ENCODE measurements around the gene IL10RA. TPM values are rescaled to one million over a fixed set of nuclear protein-coding genes. Genes with fewer than 3 reads are reported as not detected.
A peak's percentile ranks its signal among the peaks of the same experiment; 100 is the strongest.

IL10RA gene
- total RNA-seq, 2 donors from 2014 or later, result 7.3 to 10.2 TPM

GRCh38 chr11:118003456-118003855, 17.3 kb downstream of the IL10RA start:
- intact Hi-C loops (cut with DNase I), result no loop called here
- Histone ChIP-seq H3K4me1 (no peaks in the 10 kb centered on the region), H3K27me3 (no peaks in the 10 kb centered on the region), H3K36me3 (replicated peaks in 1 of 2; ENCODE audit: insufficient read depth in 1 of 2, low read depth in 2 of 2) (no peaks in the 10 kb centered on the region), H3K9me3 (no peaks in the 10 kb centered on the region), H3K4me3 (no peak overlapping the region), H3K27ac (no peak overlapping the region)
- 64 to 68% methylated on average over 4 of the region's 4 CpGs for WGBS, 2 donors
- DNase-seq (no peak), ATAC-seq (no peak)
- TF ChIP-seq POLR2A (IDR thresholded peaks at IDR 0.05), result no peak
- TF ChIP-seq, protein P1, sequence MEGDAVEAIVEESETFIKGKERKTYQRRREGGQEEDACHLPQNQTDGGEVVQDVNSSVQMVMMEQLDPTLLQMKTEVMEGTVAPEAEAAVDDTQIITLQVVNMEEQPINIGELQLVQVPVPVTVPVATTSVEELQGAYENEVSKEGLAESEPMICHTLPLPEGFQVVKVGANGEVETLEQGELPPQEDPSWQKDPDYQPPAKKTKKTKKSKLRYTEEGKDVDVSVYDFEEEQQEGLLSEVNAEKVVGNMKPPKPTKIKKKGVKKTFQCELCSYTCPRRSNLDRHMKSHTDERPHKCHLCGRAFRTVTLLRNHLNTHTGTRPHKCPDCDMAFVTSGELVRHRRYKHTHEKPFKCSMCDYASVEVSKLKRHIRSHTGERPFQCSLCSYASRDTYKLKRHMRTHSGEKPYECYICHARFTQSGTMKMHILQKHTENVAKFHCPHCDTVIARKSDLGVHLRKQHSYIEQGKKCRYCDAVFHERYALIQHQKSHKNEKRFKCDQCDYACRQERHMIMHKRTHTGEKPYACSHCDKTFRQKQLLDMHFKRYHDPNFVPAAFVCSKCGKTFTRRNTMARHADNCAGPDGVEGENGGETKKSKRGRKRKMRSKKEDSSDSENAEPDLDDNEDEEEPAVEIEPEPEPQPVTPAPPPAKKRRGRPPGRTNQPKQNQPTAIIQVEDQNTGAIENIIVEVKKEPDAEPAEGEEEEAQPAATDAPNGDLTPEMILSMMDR (IDR thresholded peaks at IDR 0.05), result no peak

DNA sequence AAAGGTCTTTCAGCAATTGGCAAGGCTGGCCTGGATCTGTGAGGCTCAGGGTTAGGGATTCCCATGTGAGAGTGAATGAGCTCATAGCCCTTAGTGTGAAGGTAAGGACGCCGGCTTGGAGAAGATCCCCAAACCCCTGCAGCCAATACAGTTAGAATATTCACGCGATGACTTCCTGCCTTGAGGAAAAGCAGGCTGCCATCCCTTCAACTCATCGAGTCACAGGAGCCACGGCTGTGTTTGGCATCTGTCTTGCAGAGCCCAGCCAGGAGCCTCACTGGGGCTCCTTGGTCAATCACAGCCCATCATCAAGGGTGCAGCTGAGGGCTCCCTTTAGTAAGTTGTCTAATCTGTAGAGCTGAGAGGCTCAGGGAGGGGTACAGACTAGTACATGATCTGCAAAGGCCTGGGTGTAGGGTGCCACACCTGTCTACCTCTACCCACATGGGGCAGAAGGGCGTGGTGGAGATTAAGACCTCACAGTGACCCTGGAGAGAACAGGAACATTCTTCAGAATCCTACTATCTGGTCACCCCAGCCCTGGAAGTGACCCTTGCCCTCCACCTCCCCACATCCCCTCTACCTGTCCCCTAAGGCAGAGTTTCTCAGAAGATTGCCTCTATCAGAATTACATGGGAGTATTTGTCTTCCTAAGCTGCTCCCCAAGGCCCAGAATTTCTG, 18.5 kb downstream of the IL10RA start:
- H3K27ac ChIP-seq, result no peak overlapping the region
- intact Hi-C loops (cut with DNase I), result no loop called here
- H3K4me1 ChIP-seq, result no peaks in the 10 kb centered on the region
- H3K36me3 ChIP-seq (replicated peaks in 1 of 2; ENCODE audit: insufficient read depth in 1 of 2, low read depth in 2 of 2), result no peaks in the 10 kb centered on the region
- no peak for DNase-seq
- no peaks in the 10 kb centered on the region for H3K9me3 ChIP-seq
- no peak for TF ChIP-seq POLR2A (IDR thresholded peaks at IDR 0.05)
- TF ChIP-seq, protein P1 (IDR thresholded peaks at IDR 0.05), result no peak
- ATAC-seq, result no peak
- WGBS, 2 donors, result 91 to 92% methylated on average over 4 to 7 of the region's 7 CpGs
- no peaks in the 10 kb centered on the region for H3K27me3 ChIP-seq
- H3K4me3 ChIP-seq, result no peak overlapping the region

DNA sequence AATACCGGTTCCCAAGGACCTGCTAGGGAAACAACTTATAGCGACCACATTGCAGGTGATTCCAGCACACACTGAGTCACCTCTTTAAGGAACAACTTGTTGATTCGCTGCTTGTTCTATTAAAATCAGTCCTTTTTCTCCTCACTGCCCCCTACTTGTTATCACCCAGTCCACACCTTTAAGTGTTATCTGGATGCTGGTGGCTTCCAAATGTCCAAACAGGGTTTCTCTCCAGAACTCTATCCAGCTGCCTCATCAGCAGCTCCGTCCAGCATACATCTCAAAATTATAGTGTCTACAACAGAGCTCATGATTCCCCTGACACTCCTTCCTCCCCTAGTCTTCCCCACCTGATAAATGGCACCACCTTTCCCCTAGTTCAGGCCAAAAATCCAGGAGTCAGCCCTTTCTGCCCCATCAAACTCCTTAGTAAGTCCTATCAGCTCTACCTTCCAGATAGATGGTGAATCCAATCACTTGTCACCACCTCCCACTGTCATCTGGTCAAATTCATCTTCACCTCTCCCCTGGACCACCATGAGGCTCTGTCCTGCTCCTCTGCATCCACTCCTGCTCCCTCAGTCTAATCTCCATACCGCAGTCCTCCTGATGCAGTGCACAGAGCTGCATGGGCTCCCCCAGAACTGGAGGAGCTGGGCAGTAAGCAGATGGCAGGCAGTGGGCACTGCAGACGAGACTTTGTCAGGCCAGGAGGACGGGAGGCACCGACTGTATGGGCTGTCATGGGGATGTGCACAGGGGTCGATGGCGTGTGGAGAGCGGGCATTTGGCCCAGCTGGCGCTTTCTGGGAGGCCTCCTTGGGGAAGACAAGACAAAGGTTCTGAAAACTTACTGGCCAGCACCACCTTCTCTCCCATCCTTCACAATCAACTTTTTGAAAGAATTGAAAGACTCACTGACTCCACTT, 19.3 kb downstream of the IL10RA start:
- no peaks in the 10 kb centered on the region for H3K9me3 ChIP-seq
- H3K4me1 ChIP-seq, result no peaks in the 10 kb centered on the region
- H3K27ac ChIP-seq, result no peak overlapping the region
- 73 to 79% methylated on average over 8 to 12 of the region's 12 CpGs for WGBS, 2 donors
- DNase-seq (no peak), ATAC-seq (no peak)
- no peaks in the 10 kb centered on the region for H3K27me3 ChIP-seq
- TF ChIP-seq, protein P1 (IDR thresholded peaks at IDR 0.05), result no peak
- TF ChIP-seq POLR2A (IDR thresholded peaks at IDR 0.05), result no peak
- no peaks in the 10 kb centered on the region for H3K36me3 ChIP-seq (replicated peaks in 1 of 2; ENCODE audit: insufficient read depth in 1 of 2, low read depth in 2 of 2)
- intact Hi-C loops (cut with DNase I), result no loop called here
- H3K4me3 ChIP-seq, result no peak overlapping the region

- no peaks in the 10 kb centered on the region for H3K27me3 ChIP-seq
- intact Hi-C loops (cut with DNase I), result no loop called here
- DNase-seq (no peak), ATAC-seq (no peak)
- H3K4me1 ChIP-seq, result no peaks in the 10 kb centered on the region
- H3K9me3 ChIP-seq, result no peaks in the 10 kb centered on the region
- H3K36me3 ChIP-seq (replicated peaks in 1 of 2; ENCODE audit: insufficient read depth in 1 of 2, low read depth in 2 of 2), result no peaks in the 10 kb centered on the region
- 79 to 88% methylated on average over 2 to 4 of the region's 4 CpGs for WGBS, 2 donors
- TF ChIP-seq, protein P1 (IDR thresholded peaks at IDR 0.05), result no peak
- TF ChIP-seq POLR2A (IDR thresholded peaks at IDR 0.05), result no peak
- H3K4me3 ChIP-seq, result no peak overlapping the region
- peak overlapping the region in 1 of 4 donors; percentile 72 for H3K27ac ChIP-seq
These were observed 19.9 kb downstream of the IL10RA start for GRCh38 chr11:118006153-118006534.

Measured in body of pancreas (tissue), 4 donors.